Peyer's patch (tissue), 4 donors: ENCODE results near the gene PRSS3.
"Not testable (repeated sequence)": the region's sequence is repeated elsewhere in the genome, so short reads cannot be mapped to it uniquely, and the experiment has no call there.

ENCODE experiments used
- CTCF ChIP-seq, 6 experiments: fragments of 450-650 bp in 4 of 6; fragments of 200-600 bp in 2 of 6; sonication (generic) in 1 of 6; IDR thresholded peaks; one replicate each; pipeline ENCODE4 v1.5.1; 2017 to 2019; ENCODE audit warnings: antibody characterized with exemption in 6 of 6, mild to moderate bottlenecking in 3 of 6, moderate library complexity in 1 of 6
- POLR2A ChIP-seq, 2 donors: fragments of 450-650 bp; IDR thresholded peaks; one replicate each; pipeline ENCODE4 v1.5.1; 2017; ENCODE audit warnings: antibody characterized with exemption in 2 of 2, mild to moderate bottlenecking in 2 of 2, moderate library complexity in 2 of 2

- not testable (repeated sequence) for TF ChIP-seq CTCF, POLR2A (IDR thresholded peaks at IDR 0.05)
Measured at GRCh38 chr9:33836261-33836660, 40.9 kb downstream of the PRSS3 start.
